ENCODE measurements around the gene GPC4. TPM values are rescaled to one million over a fixed set of nuclear protein-coding genes. Genes with fewer than 3 reads are reported as not detected.
"Not testable (repeated sequence)": the region's sequence is repeated elsewhere in the genome, so short reads cannot be mapped to it uniquely, and the experiment has no call there.

The GPC4 gene
- total RNA-seq, 1 experiment from 2014 or later, result 7.6 TPM

DNA sequence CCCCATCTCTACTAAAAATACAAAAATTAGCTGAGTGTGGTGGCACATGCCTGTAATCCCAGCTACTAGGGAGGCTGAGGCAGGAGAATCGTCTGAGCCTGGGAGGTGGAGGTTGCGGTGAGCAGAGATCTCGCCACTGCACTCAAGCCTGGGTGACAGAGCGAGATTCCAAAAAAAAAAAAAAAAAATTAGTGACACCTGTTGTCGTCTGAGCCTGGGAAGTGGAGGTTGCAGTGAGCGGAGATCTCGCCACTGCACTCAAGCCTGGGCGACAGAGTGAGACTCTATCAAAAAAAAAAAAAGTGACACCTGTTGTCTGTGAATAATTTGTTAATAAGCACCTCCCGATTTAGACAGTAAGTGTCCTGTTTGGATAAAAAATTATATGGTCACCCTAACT is 93.0 kb downstream of the GPC4 start:
- H3K36me3 ChIP-seq; H3K27me3 ChIP-seq; H3K27ac ChIP-seq; H3K4me1 ChIP-seq; H3K9me3 ChIP-seq (replicated peaks); H3K4me3 ChIP-seq: not testable (repeated sequence)
- peak in 1 of 2 experiments; percentile 17 for DNase-seq

DNA sequence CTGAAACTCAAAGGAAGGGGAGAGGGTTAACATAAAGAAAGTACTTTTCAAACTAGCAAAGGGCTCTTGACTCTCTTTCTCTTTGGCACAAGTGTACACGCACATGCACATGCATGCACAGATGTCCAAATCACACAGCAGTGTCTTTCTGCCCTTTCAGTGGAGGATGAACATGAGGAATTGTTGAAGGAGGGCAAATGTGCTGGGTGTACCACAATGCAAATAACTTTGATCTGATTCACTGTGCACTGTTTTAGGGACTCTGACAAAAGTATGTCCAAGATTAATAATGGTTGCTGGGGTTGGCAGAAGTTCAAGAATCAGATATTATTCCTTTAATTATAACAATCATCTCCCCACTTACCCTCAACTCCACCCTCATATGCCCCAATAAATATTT is 93.8 kb downstream of the GPC4 start:
- DNase-seq, result no peak
- no peaks in the 10 kb centered on the region for H3K36me3 ChIP-seq
- H3K4me3 ChIP-seq, result no peak overlapping the region
- H3K27me3 ChIP-seq, result no peaks in the 10 kb centered on the region
- H3K9me3 ChIP-seq (replicated peaks), result no peaks in the 10 kb centered on the region
- no peak overlapping the region for H3K27ac ChIP-seq
- H3K4me1 ChIP-seq, result no peaks in the 10 kb centered on the region

DNA sequence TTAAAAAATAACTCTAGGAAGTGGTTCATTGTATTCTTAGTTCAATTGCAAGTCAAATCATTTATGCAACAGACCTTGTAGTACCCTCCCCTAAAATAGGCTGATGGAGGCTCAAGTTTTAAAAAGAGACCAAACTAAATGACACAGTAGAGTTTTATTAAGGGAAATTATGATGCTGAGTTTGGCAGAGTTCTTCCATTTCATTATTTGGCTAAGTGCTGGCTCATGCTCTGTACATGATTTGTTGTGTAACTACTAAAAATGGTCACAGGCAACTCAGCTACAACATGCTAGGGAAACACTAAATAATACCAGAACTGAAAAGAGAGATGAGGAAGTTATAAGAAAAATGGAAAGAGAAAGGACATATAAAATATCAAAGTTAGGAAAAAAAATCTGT is 101.0 kb downstream of the GPC4 start:
- H3K9me3 ChIP-seq (replicated peaks), result no peaks in the 10 kb centered on the region
- H3K27me3 ChIP-seq, result no peaks in the 10 kb centered on the region
- no peak overlapping the region for H3K4me3 ChIP-seq
- H3K4me1 ChIP-seq, result no peaks in the 10 kb centered on the region
- DNase-seq, result no peak
- H3K27ac ChIP-seq, result no peak overlapping the region
- H3K36me3 ChIP-seq, result no peaks in the 10 kb centered on the region

- Histone ChIP-seq H3K27me3 (no peaks in the 10 kb centered on the region), H3K9me3 (replicated peaks) (no peaks in the 10 kb centered on the region), H3K4me1 (no peaks in the 10 kb centered on the region), H3K4me3 (no peak overlapping the region), H3K36me3 (no peaks in the 10 kb centered on the region), H3K27ac (no peak overlapping the region)
- no peak for DNase-seq
These were observed 106.8 kb downstream of the GPC4 start for GRCh38 chrX:133308499-133308897.

- no peak overlapping the region for H3K4me3 ChIP-seq
- no peaks in the 10 kb centered on the region for H3K9me3 ChIP-seq (replicated peaks)
- H3K4me1 ChIP-seq, result no peaks in the 10 kb centered on the region
- H3K27ac ChIP-seq, result no peak overlapping the region
- no peaks in the 10 kb centered on the region for H3K36me3 ChIP-seq
- no peaks in the 10 kb centered on the region for H3K27me3 ChIP-seq
- DNase-seq, result no peak
These were observed 107.4 kb downstream of the GPC4 start for GRCh38 chrX:133307637-133308498.

GRCh38 chrX:133307094-133307493 is 108.2 kb downstream of the GPC4 start:
- Histone ChIP-seq H3K36me3 (no peaks in the 10 kb centered on the region), H3K9me3 (replicated peaks) (no peaks in the 10 kb centered on the region), H3K27ac (no peak overlapping the region), H3K4me3 (no peak overlapping the region), H3K27me3 (no peaks in the 10 kb centered on the region), H3K4me1 (no peaks in the 10 kb centered on the region)
- DNase-seq, result no peak

- DNase-seq, result no peak
- Histone ChIP-seq H3K27ac (no peak overlapping the region), H3K36me3 (no peaks in the 10 kb centered on the region), H3K4me1 (no peaks in the 10 kb centered on the region), H3K9me3 (replicated peaks) (no peaks in the 10 kb centered on the region), H3K4me3 (no peak overlapping the region), H3K27me3 (no peaks in the 10 kb centered on the region)
These were observed 109.0 kb downstream of the GPC4 start for GRCh38 chrX:133306316-133306715.

GRCh38 chrX:133305348-133305747 is 109.9 kb downstream of the GPC4 start:
- no peak for DNase-seq
- no peaks in the 10 kb centered on the region for H3K9me3 ChIP-seq (replicated peaks)
- no peaks in the 10 kb centered on the region for H3K4me1 ChIP-seq
- H3K27me3 ChIP-seq, result no peaks in the 10 kb centered on the region
- H3K36me3 ChIP-seq, result no peaks in the 10 kb centered on the region
- no peak overlapping the region for H3K4me3 ChIP-seq
- H3K27ac ChIP-seq, result no peak overlapping the region

- Histone ChIP-seq H3K36me3 (no peaks in the 10 kb centered on the region), H3K27me3 (no peaks in the 10 kb centered on the region), H3K4me3 (no peak overlapping the region), H3K27ac (no peak overlapping the region), H3K9me3 (replicated peaks) (no peaks in the 10 kb centered on the region), H3K4me1 (no peaks in the 10 kb centered on the region)
- DNase-seq, result no peak
These were observed 112.4 kb downstream of the GPC4 start for GRCh38 chrX:133302775-133303445.

DNA sequence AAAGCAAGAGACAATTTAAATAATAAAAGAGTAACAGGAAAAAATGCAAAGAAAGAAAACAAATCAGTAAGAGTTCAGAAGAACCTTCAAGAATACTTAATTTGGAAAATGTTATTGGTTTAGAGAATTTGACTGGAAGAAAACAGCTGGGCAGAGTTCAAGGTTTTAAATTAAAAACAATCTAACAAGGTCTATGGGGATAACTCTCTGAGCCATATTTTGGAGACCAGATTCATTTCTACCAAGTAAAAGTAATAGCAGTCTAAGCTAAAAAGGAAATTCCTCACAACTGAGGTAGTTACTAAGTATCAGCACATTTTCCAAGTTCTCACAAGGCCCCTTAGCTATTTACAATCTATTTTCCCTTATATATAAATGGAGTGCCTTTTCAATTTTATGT is 114.7 kb downstream of the GPC4 start:
- Histone ChIP-seq H3K9me3 (replicated peaks) (no peaks in the 10 kb centered on the region), H3K4me1 (no peaks in the 10 kb centered on the region), H3K27ac (no peak overlapping the region), H3K4me3 (no peak overlapping the region), H3K36me3 (no peaks in the 10 kb centered on the region), H3K27me3 (no peaks in the 10 kb centered on the region)
- DNase-seq, result no peak

DNA sequence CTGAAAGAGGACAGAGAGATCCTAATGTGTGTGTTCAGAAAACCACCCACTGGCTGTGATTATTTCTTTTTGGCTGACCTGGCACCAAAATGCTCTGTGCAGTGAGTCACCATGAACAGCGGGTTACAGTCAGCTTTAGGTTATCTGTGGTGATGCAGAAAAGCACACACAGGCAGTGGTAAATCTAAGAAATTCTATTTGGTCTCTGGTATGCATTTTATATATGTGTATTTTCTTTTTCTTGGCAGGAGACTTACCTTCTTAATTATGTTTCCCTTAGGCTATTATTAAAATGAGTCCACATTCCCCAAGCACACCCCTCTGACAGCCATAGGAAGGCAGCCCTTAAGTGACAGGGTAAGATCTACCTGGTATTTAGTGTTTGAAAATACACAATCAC is 118.0 kb downstream of the GPC4 start:
- DNase-seq, result no peak

GRCh38 chrX:133294126-133294525 is 121.2 kb downstream of the GPC4 start:
- DNase-seq, result no peak
- Histone ChIP-seq H3K4me3 (no peak overlapping the region), H3K9me3 (replicated peaks) (no peaks in the 10 kb centered on the region), H3K36me3 (no peaks in the 10 kb centered on the region), H3K27me3 (no peaks in the 10 kb centered on the region), H3K4me1 (no peaks in the 10 kb centered on the region), H3K27ac (no peak overlapping the region)

More for the DNA sequence above, 118.0 kb downstream of the GPC4 start:
- Histone ChIP-seq H3K27ac (no peak overlapping the region), H3K4me3 (no peak overlapping the region), H3K36me3 (no peaks in the 10 kb centered on the region), H3K9me3 (replicated peaks) (no peaks in the 10 kb centered on the region), H3K27me3 (no peaks in the 10 kb centered on the region), H3K4me1 (no peaks in the 10 kb centered on the region)

GRCh38 chrX:133290076-133290475 is 125.2 kb downstream of the GPC4 start:
- Histone ChIP-seq H3K9me3 (replicated peaks) (no peaks in the 10 kb centered on the region), H3K27ac (no peak overlapping the region), H3K4me3 (no peak overlapping the region), H3K36me3 (no peaks in the 10 kb centered on the region), H3K4me1 (no peaks in the 10 kb centered on the region), H3K27me3 (no peaks in the 10 kb centered on the region)
- DNase-seq, result no peak

- no peaks in the 10 kb centered on the region for H3K36me3 ChIP-seq
- no peaks in the 10 kb centered on the region for H3K27me3 ChIP-seq
- DNase-seq, result no peak
- H3K27ac ChIP-seq, result no peak overlapping the region
- H3K9me3 ChIP-seq (replicated peaks), result no peaks in the 10 kb centered on the region
- no peak overlapping the region for H3K4me3 ChIP-seq
- H3K4me1 ChIP-seq, result no peaks in the 10 kb centered on the region
These were observed 127.4 kb downstream of the GPC4 start for GRCh38 chrX:133287860-133288259.

DNA sequence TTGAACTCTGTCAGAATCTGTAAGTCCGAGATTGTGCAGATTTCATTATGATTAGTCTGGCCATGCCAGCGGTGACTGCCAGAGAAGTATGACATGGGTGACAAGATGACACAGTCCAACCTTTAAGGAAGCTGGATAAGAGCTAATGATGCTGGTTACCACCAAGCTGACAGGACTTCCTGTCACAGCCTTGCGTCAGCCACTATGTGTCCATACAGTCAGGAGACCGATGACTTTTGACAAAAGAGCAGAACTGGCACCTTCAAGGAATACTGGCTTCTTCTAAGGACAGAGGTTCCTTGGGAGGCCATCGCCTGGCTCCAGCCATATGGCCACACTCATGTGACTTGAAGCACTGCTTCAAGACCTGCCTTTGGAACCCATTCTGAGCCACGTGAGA is 129.9 kb downstream of the GPC4 start:
- no peak for DNase-seq
- H3K4me1 ChIP-seq, result no peaks in the 10 kb centered on the region
- H3K9me3 ChIP-seq (replicated peaks), result no peaks in the 10 kb centered on the region
- H3K36me3 ChIP-seq, result no peaks in the 10 kb centered on the region
- no peak overlapping the region for H3K4me3 ChIP-seq
- no peak overlapping the region for H3K27ac ChIP-seq
- no peaks in the 10 kb centered on the region for H3K27me3 ChIP-seq
